22Rv1 (cell line): ENCODE results near the gene JAG2.

Experiments used
- CTCF ChIP-seq: fragments of 450-650 bp; IDR thresholded peaks from 2 replicates; pipeline ENCODE4 v1.5.1; 2017; ENCODE audit warnings: mild to moderate bottlenecking
- ZFX ChIP-seq: fragments of 450-650 bp; IDR thresholded peaks from 2 replicates; pipeline ENCODE4 v1.6.1; 2017; ENCODE audit warnings: antibody characterized with exemption, borderline replicate concordance

- TF ChIP-seq CTCF, result no peak
- no peak for TF ChIP-seq ZFX
Observed at GRCh38 chr14:105138021-105138541, 30.5 kb downstream of the JAG2 start.
